Rectal smooth muscle tissue (tissue), 1 donor: Measurements from ENCODE around the gene PNPLA8.

Experiments used
- H3K27ac ChIP-seq: one replicate; pipeline ENCODE4 v1.7.0; 2013; ENCODE audit warnings: low read depth, low read length, inconsistent platforms
- H3K27me3 ChIP-seq: one replicate; pipeline ENCODE4 v1.7.0; 2013; ENCODE audit warnings: low read length; ENCODE audit not compliant: control insufficient read depth, insufficient read depth
- H3K36me3 ChIP-seq: one replicate; pipeline ENCODE4 v1.7.0; 2013; ENCODE audit warnings: low read length; ENCODE audit not compliant: control insufficient read depth, insufficient read depth
- H3K4me1 ChIP-seq: one replicate; pipeline ENCODE4 v1.7.0; 2013; ENCODE audit warnings: low read length; ENCODE audit not compliant: control insufficient read depth, insufficient read depth
- H3K4me3 ChIP-seq: one replicate; pipeline ENCODE4 v1.7.0; 2013; ENCODE audit warnings: low read length
- H3K9ac ChIP-seq: one replicate; pipeline ENCODE4 v1.7.0; 2013; ENCODE audit warnings: low read length

The PNPLA8 gene

DNA sequence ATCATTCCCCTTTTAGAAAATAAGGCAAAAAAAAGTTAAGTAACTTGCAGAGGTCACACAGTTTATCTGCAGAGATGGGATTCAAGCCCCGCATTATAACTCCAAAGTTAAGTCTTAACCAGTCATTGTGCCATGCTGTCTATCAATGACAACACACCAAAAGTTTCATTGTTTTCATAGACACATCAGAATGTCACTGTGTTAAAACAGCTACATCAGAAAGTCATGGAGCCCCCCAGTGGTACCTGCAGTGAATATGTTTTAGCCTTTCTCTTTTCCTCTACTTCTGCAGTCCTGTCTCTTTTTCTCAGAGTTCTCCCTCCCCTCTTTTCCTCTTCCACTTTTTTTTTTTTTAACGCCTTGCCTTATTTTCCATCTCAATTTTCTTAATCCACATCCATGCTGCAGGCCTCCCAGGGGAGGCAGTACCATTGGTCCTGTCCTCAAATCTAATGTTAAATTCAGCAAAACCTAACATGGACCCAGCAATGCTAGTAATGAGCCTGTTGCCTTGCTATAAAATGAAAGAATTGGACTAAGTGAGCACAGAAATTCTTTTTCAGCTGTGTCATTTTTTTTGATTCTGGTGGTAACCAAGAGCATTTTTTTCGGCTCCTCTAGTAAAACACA lies 65.9 kb downstream of the PNPLA8 start:
- Histone ChIP-seq H3K36me3 (no peaks in the 10 kb centered on the region), H3K27me3 (peaks cover 3% of the 10 kb centered on the region), H3K4me3 (no peak overlapping the region), H3K9ac (no peak overlapping the region), H3K27ac (no peak overlapping the region), H3K4me1 (no peaks in the 10 kb centered on the region)

DNA sequence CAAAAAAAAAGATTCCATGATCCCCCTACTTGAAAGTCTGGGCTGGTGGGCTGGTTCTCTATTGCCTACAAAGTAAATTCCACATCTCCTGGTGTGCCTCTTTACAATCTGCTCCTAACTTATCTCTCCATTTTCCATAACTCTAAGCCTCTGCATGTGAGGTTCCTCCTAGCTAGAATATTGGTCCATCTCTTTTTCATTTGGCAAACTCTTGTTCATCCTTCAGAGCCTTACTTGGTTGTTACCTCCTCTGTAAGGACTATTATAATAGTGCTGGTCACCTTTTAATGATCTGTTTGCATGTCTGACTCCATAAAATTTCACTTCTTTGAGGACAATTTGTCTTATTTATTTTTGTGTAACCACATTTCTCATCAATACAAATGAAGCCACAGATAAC lies 68.1 kb downstream of the PNPLA8 start:
- Histone ChIP-seq H3K4me3 (no peak overlapping the region), H3K27me3 (peaks cover 4% of the 10 kb centered on the region), H3K36me3 (no peaks in the 10 kb centered on the region), H3K9ac (no peak overlapping the region), H3K27ac (no peak overlapping the region), H3K4me1 (no peaks in the 10 kb centered on the region)

DNA sequence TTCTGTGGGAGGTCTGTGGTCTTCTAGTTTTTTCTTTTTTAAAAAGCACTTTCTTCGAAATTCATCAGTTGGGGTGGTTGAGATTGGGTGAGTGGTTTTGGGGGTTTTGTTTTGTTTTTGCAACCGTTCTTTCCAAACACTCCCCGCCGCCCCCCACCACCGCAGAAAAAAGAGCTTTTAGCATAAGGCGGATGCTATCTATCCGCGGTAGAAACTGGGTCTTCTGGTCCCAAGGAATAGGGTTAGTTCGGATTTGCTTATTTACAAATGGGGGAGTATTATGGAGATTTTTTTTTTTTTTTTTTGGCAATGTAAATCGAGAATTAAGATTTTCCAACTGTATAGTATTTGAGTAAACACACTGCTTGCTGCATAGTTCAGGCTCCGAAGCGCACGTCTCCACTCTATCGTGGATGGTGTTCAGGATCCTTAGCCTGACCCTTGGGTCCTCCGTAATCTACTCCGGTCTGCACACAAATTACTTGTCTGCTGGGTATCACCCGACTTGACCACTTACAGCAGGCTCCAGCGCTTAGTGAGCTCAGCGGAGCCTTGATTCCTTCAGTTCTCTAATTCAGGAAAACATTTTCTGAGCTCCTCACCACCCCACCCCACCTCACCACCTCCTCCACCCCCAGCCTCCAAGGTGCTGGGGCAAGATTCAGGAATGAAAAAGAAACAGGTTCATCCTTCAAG lies 68.9 kb downstream of the PNPLA8 start:
- no peak overlapping the region for H3K4me3 ChIP-seq

DNA sequence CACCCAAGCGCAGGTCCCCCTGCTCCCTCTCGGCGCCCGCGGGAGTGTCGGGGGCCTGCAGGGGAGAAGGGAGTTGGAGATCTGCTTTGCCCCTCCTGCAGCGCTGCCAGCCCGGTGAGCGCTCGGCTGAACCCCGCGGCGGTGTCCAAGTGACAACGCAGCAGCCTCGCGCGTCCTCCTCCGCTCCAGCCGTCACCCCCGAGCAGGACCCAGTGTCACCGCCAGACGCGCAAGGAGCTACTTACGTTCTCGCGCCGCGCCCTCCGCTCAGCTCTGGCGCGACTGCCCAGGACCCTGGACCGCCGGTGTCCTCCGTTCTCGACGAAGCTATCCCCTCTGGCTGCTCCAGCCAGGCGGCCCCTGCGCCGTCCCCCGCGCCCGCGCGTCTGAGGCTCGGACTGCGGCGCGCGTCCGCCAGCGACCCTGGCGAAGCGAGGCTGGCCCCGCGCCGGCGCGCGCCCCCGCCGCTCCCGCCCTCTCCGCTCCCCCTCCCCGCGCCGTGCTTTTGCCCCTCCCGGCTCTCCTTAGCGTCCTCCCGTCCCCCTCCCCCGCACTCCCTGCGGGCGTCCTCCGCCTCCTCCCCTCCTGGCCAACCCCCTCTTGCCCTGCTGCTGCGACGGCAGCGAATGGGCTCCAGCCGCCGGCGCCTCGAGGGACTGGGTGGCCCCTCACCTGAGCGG lies 69.8 kb downstream of the PNPLA8 start, which contains the start of gene NRCAM:
NRCAM (minus strand) TSS at position 439 of the 680 bp plus-strand sequence. CDS start 216,372 bp downstream, outside the sequence.
- Histone ChIP-seq H3K36me3 (no peaks in the 10 kb centered on the region), H3K4me1 (no peaks in the 10 kb centered on the region), H3K27ac (no peak within 1 kb of the TSS), H3K9ac (no peak within 1 kb of the TSS), H3K27me3 (peaks cover 4% of the 10 kb centered on the region), H3K4me3 (peak within 1 kb of the TSS; percentile 55)

More for the DNA sequence above, 68.9 kb downstream of the PNPLA8 start:
- Histone ChIP-seq H3K4me1 (no peaks in the 10 kb centered on the region), H3K36me3 (no peaks in the 10 kb centered on the region), H3K27me3 (peaks cover 4% of the 10 kb centered on the region), H3K27ac (no peak overlapping the region), H3K9ac (no peak overlapping the region)

DNA sequence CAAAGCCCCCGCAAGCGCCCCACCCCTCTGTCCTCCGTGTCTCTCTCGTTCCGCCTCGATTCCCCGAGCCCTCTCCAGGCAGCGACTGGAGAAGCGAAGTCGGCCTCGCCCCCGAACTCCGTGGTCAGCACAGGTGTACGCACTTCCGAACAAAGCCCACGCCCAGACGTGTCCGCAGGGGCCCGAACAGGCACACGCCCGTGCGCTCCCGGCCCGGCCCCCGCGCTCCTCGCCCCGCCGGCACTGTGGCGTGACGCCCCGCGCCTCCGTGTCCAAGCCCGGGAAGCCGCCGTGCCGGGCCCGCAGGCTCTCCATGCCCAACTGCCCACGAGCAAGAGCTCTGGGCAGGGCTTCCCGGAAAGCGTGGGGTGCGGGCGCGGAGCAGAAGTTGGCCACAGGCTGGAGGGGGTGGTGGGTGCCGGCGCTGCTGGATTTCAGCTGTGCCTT lies 70.4 kb downstream of the PNPLA8 start:
- H3K36me3 ChIP-seq = no peaks in the 10 kb centered on the region
- H3K4me3 ChIP-seq = peak overlapping the region; percentile 55
- peaks cover 4% of the 10 kb centered on the region for H3K27me3 ChIP-seq
- H3K27ac ChIP-seq = no peak overlapping the region
- H3K9ac ChIP-seq = no peak overlapping the region
- H3K4me1 ChIP-seq = no peaks in the 10 kb centered on the region

DNA sequence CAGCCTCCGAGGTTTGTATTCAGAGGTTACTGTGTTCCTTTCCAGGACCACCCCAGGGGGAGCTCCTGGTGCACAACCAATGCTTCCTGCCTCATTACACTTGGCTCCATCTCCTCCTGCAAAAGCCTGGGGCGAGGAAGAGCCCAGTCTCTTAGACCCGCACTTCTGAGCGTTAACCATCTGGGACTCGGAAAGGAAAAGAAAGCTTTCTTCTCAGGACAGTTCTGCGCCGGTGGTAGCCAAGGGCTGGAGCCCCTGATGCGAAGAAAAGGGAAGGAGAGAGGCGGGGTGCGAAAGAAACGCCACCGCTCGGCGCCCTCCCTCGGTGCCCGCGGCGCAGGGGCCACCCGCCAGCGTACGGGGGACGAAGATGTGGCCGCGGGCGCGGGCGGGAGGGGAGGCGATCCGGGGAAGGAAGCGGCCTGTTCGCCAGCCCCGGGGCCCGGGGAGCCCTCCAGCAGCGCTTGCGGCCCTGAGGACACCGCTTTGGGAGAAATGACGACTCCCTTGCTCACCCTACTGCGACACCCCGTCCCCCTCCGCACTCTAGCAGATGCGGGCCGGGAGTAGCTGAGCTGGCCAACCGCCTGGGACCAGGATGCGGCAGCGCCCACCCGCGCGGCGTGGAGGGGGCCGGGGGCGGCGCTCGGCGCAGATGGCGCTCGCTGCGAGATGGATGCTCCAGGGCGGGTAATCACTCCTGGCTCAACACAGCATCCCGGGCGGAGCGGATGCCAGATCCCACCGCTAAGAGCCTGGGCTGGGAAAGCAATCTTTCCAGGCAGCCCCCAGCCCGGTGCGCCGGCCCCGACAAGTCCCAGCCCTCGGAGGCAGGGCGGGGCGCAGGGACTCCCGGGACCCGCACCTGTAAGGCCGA lies 71.0 kb downstream of the PNPLA8 start:
- H3K27ac ChIP-seq = no peak overlapping the region
- peaks cover 4% of the 10 kb centered on the region for H3K27me3 ChIP-seq
- no peaks in the 10 kb centered on the region for H3K36me3 ChIP-seq
- no peak overlapping the region for H3K9ac ChIP-seq
- H3K4me1 ChIP-seq = no peaks in the 10 kb centered on the region
- H3K4me3 ChIP-seq = peak overlapping the region; percentile 55

DNA sequence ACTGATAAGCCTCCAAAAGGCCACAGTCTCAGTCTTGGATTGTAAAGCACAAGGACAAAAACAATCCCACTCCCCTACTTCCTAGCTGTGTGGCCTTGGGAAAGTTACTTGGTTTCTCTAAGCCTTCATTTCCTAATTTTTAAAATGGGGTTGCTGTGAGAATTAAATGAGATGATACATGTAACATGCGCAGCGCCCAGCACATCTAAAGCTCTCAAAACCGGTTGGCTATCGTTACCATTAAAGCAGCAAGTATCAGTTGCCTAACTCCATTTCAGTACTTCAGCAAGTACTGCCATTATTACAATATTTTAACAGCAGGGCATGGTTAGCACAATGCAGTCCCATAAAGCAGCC lies 71.6 kb downstream of the PNPLA8 start:
- Histone ChIP-seq H3K36me3 (no peaks in the 10 kb centered on the region), H3K4me3 (peak overlapping the region; percentile 55), H3K9ac (no peak overlapping the region), H3K4me1 (no peaks in the 10 kb centered on the region), H3K27ac (no peak overlapping the region), H3K27me3 (peaks cover 4% of the 10 kb centered on the region)

DNA sequence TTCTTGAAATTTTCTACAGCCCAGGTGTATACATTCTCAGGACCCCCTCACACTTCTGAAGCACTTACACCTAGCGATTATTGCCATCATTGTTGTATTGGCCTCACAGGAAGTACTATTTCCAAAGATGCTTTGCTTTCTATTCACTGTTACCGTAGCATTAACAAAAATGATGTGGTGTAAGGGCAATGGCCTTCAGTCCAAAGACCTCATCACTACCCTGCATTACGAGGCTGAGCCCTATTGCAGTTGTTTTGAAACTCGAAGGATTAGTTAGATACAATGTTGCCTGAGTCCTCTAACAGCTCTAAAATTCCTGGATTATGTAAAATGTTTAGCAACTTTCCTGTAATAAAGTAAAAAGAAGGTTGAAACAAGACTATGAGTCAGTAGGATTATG lies 72.6 kb downstream of the PNPLA8 start:
- no peak overlapping the region for H3K4me3 ChIP-seq
- H3K36me3 ChIP-seq = no peaks in the 10 kb centered on the region
- no peak overlapping the region for H3K27ac ChIP-seq
- H3K9ac ChIP-seq = no peak overlapping the region
- no peaks in the 10 kb centered on the region for H3K4me1 ChIP-seq
- H3K27me3 ChIP-seq = peaks cover 4% of the 10 kb centered on the region

DNA sequence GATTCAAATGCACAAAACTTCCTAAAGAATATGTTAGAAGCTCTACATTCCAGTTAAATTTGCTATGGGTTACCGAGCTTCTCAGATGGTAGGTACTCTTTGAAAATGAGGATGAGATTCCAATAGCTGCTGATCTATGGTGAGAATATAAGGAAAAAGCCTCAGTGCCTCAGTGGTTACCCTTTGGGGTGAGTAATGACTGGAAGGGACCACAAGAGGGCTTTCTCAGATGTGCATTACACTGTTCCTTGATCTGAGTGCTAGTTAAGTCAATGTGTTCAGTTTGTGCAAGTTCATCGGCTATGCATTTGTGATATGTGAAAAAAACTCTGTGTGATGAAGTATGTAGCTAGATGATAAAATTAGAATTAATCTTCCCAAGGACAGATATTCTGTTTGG lies 73.2 kb downstream of the PNPLA8 start:
- Histone ChIP-seq H3K27me3 (peaks cover 3% of the 10 kb centered on the region), H3K36me3 (no peaks in the 10 kb centered on the region)

DNA sequence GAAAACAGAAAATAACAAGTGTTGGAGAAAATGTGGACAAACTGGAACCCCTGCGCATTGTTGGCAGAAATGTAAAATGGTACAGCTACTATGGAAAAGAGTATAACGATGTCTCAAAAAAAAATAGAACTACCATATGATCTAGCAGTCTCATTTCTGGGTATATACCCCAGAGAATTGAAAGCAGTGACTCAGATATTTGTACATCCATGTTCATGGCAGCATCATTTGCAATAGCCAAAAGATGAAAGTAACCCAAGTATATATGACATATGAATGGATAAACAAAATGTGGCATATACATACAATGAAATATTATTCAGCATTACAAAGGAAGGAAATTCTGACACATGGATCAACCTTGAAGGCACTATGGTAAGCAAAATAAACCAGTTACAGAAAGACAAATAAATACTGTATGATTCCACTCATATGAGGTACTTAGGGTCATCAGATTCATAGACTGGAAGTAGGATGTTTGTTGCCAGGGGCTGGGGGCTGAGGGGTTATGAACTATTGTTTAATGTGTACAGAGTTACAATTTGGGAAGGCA lies 74.6 kb downstream of the PNPLA8 start:
- Histone ChIP-seq H3K36me3 (no peaks in the 10 kb centered on the region), H3K9ac (no peak overlapping the region), H3K27me3 (peaks cover 3% of the 10 kb centered on the region), H3K4me3 (no peak overlapping the region), H3K27ac (no peak overlapping the region), H3K4me1 (no peaks in the 10 kb centered on the region)

More for the DNA sequence above, 73.2 kb downstream of the PNPLA8 start:
- Histone ChIP-seq H3K4me3 (no peak overlapping the region), H3K4me1 (no peaks in the 10 kb centered on the region), H3K27ac (no peak overlapping the region), H3K9ac (no peak overlapping the region)

DNA sequence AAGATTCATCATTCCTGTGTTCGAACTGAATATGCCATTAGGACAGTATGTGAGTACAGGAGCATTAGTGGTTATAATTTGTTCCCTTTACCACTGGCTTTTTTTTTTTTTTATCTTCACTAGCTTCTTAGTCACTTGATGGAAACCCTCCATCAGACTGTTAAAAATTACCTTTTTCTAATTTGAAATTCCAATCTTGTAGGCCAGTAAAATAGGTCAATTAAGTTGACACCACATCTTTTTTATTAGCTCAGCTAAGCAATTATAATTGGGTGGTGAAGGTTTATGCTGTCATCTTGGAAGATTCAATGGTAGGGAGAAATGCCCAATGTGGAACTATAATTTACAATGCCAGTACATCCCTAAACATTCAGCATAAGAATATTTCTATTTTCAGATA lies 75.8 kb downstream of the PNPLA8 start:
- H3K9ac ChIP-seq = no peak overlapping the region
- H3K27me3 ChIP-seq = peaks cover 3% of the 10 kb centered on the region
- H3K27ac ChIP-seq = no peak overlapping the region
- no peaks in the 10 kb centered on the region for H3K36me3 ChIP-seq
- H3K4me3 ChIP-seq = no peak overlapping the region
- no peaks in the 10 kb centered on the region for H3K4me1 ChIP-seq

DNA sequence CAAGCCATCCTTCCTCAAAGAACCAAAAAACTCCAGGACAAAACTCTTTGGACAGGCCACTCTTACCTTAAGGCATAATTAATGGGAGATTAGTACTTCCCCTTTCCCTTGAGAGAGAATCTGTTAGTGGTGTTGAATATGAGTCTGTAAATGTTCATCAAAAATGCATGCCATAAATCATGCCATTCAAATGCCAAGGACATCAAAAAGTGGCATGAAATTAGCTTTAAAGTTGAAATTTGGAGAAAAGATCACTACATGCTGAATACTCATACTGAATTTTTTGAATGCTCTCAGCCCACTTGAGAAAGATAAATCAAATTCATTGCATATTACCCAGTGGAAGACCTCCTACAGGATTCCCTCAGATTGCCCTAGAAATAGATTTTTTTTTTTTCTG lies 76.4 kb downstream of the PNPLA8 start:
- Histone ChIP-seq H3K9ac (no peak overlapping the region), H3K4me3 (no peak overlapping the region), H3K27me3 (no peaks in the 10 kb centered on the region), H3K36me3 (no peaks in the 10 kb centered on the region), H3K4me1 (no peaks in the 10 kb centered on the region), H3K27ac (no peak overlapping the region)
